Measurements from ENCODE around the gene TTLL10. TPM values are rescaled to one million over a fixed set of nuclear protein-coding genes. Genes with fewer than 3 reads are reported as not detected.
A peak's percentile ranks its signal among the peaks of the same experiment; 100 is the strongest.

TTLL10 gene
- polyA plus RNA-seq, 1 donor (not counting 4 experiments of a cell fraction or from before 2014, with no cell fraction given) = not detected

DNA sequence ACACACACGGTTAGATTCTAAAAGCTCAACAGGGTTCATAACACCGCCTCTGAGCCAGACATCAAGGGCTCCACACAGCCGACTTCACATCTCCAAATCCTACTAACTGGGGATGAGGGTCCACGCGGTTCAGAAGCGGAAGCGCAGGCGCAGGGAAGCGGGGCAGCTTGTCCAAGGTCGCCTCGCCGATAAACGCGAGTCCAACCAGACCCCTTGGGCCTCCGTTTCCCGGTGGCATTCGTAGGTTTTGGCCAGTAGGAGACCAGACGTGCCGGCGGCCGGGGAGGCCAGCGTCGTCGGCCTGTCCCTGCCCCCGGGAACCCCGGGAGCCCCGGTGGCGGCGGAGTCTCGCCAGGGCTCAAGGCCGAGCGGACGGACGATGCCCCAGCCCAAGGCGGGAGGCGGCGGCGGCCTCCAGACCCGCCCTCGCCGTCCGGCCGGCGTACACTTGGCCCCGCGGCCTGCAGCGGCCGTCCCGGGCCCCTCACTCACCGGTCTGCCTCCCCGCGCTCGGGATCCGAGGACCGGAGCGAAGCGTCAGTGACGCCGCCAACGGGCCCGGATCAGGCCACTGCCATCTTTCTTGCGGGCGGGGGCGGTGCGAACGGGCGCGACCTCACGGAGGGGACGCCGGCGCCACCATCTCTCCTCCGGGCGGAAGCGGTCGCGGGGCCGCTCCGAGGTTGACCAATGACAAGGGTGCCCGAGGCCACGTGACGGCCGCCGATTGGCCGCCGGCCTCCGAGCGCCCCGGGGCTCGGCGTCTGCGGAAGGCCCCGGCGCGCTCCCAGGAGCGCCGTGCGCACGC, 57.9 kb downstream of the TTLL10 start, which contains the start of gene SDF4:
SDF4 (minus strand) TSS at position 602 of the 808 bp plus-strand sequence. CDS start 3,229 bp downstream, outside the sequence.
- H3K9me3 ChIP-seq (ENCODE audit: control insufficient read depth, low read depth, low read length) = peaks cover 4% of the 10 kb centered on the region
- peak within 1 kb of the TSS; percentile 92 for H3K4me2 ChIP-seq (ENCODE audit: control insufficient read depth, extremely low read depth, insufficient read depth, low read depth, low read length)
- peak within 1 kb of the TSS; percentile 79 for H3K27ac ChIP-seq (ENCODE audit: control insufficient read depth, insufficient read depth, low read length)
- H3K27me3 ChIP-seq (ENCODE audit: control insufficient read depth, extremely low read depth, insufficient read depth, low read length) = no peaks in the 10 kb centered on the region
- DNase-seq (ENCODE audit: low read depth, low spot score) = no peak
- H3K9me1 ChIP-seq (ENCODE audit: control insufficient read depth, extremely low read depth, insufficient read depth, low read length) = no peaks in the 10 kb centered on the region
- peak within 1 kb of the TSS; percentile 82 to 93 (median 91) for H3K4me3 ChIP-seq (ENCODE audit: control insufficient read depth in 2 of 3, extremely low read depth in 1 of 3, insufficient read depth in 2 of 3, low read depth in 1 of 3, low read length in 3 of 3)
- peak within 1 kb of the TSS; percentile 68 for H2AFZ ChIP-seq (ENCODE audit: control insufficient read depth, low read length)
- peaks cover 64% of the 10 kb centered on the region for H3K79me2 ChIP-seq (ENCODE audit: control insufficient read depth, insufficient read depth, low read length)
- FAIRE-seq = no peak
- no peaks in the 10 kb centered on the region for H4K20me1 ChIP-seq (ENCODE audit: control insufficient read depth, extremely low read depth, insufficient read depth, low read length)
- H3K9ac ChIP-seq (ENCODE audit: control insufficient read depth, extremely low read depth, insufficient read depth, low read length) = peak within 1 kb of the TSS; percentile 96
- H3K36me3 ChIP-seq (ENCODE audit: control insufficient read depth in 2 of 2, extremely low read depth in 1 of 2, insufficient read depth in 2 of 2, low read length in 2 of 2) = peaks cover 10 to 27% of the 10 kb centered on the region in 2 experiments
- TF ChIP-seq EZH2 (IDR thresholded peaks at IDR 0.05; ENCODE audit: low read length) (no peak), CTCF (optimal IDR thresholded peaks at IDR 0.05 in 1 of 3, IDR thresholded peaks at IDR 0.05 in 1 of 3, conservative IDR thresholded peaks at IDR 0.05 in 1 of 3; ENCODE audit: extremely low read depth in 1 of 3, insufficient read depth in 2 of 3, low read length in 3 of 3) (no peak)
- H3K4me1 ChIP-seq (ENCODE audit: control insufficient read depth, extremely low read depth, insufficient read depth, low read length) = peaks cover 8% of the 10 kb centered on the region
- dilution Hi-C loops (cut with MboI; ENCODE audit: extremely low pct_ligation_motif_present, low sequenced_read_pairs) = no loop called here

- Histone ChIP-seq H3K4me1 (ENCODE audit: control insufficient read depth, extremely low read depth, insufficient read depth, low read length) (peaks cover 8% of the 10 kb centered on the region), H3K27me3 (ENCODE audit: control insufficient read depth, extremely low read depth, insufficient read depth, low read length) (no peaks in the 10 kb centered on the region), H2AFZ (ENCODE audit: control insufficient read depth, low read length) (peak within 1 kb of the TSS; percentile 68), H3K4me3 (ENCODE audit: control insufficient read depth in 2 of 3, extremely low read depth in 1 of 3, insufficient read depth in 2 of 3, low read depth in 1 of 3, low read length in 3 of 3) (peak within 1 kb of the TSS; percentile 82 to 93 (median 91)), H3K4me2 (ENCODE audit: control insufficient read depth, extremely low read depth, insufficient read depth, low read depth, low read length) (peak within 1 kb of the TSS; percentile 92), H3K9ac (ENCODE audit: control insufficient read depth, extremely low read depth, insufficient read depth, low read length) (peak within 1 kb of the TSS; percentile 96), H4K20me1 (ENCODE audit: control insufficient read depth, extremely low read depth, insufficient read depth, low read length) (no peaks in the 10 kb centered on the region), H3K27ac (ENCODE audit: control insufficient read depth, insufficient read depth, low read length) (peak within 1 kb of the TSS; percentile 79), H3K9me1 (ENCODE audit: control insufficient read depth, extremely low read depth, insufficient read depth, low read length) (no peaks in the 10 kb centered on the region), H3K9me3 (ENCODE audit: control insufficient read depth, low read depth, low read length) (peaks cover 4% of the 10 kb centered on the region), H3K36me3 (ENCODE audit: control insufficient read depth in 2 of 2, extremely low read depth in 1 of 2, insufficient read depth in 2 of 2, low read length in 2 of 2) (peaks cover 10 to 23% of the 10 kb centered on the region in 2 experiments), H3K79me2 (ENCODE audit: control insufficient read depth, insufficient read depth, low read length) (peaks cover 59% of the 10 kb centered on the region)
- DNase-seq (ENCODE audit: low read depth, low spot score) = no peak
- no peak for TF ChIP-seq CTCF (optimal IDR thresholded peaks at IDR 0.05 in 1 of 3, IDR thresholded peaks at IDR 0.05 in 1 of 3, conservative IDR thresholded peaks at IDR 0.05 in 1 of 3; ENCODE audit: extremely low read depth in 1 of 3, insufficient read depth in 2 of 3, low read length in 3 of 3)
- no peak for TF ChIP-seq EZH2 (IDR thresholded peaks at IDR 0.05; ENCODE audit: low read length)
- no peak for FAIRE-seq
- dilution Hi-C loops (cut with MboI; ENCODE audit: extremely low pct_ligation_motif_present, low sequenced_read_pairs) = no loop called here
These were observed 58.6 kb downstream of the TTLL10 start, which contains the start of gene B3GALT6 for GRCh38 chr1:1232208-1232795. Gene B3GALT6 (plus strand): TSS chr1:1232237. CDS start chr1:1232279, 42 bp downstream.

All from keratinocyte (primary cell).